HuH-7.5 (cell line): ENCODE results near the gene TRIM42.

Experiments
- DNase-seq: peaks from one replicate; pipeline ENCODE4 v3.0.0; 2011; ENCODE audit warnings: low spot score

The TRIM42 gene

DNA sequence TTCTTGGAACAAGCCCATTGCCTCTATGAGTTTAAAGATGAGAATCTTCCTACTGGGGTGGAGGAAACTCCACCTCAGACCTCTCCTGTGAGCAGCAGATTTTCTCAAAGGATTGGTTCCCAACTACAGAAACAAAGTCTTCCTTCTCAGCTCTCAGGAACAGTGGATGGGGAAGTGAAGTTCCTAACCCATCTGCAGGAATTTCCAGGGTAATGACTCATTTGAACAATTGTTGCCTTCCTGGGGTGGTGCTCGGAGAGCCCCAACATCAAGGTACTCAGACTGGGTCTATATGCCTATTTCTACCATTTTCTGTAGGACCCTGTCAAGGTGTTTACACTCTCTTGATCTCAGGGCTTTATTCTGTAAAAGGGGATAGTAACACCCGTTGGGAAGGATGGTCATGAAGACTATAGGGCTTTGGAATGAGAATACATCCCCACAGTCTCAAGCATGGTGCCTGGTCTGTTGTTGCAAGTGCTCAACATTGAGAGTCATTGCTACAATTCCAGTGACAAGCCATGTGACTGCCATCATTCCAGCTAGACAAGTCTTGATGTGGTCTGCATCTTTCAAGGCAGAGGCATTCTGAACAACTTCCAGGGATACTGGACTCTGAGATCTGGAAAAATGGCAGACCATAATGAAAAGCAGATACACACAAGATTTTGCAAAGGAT is 33.0 kb downstream of the TRIM42 start:
- DNase-seq: no peak

DNA sequence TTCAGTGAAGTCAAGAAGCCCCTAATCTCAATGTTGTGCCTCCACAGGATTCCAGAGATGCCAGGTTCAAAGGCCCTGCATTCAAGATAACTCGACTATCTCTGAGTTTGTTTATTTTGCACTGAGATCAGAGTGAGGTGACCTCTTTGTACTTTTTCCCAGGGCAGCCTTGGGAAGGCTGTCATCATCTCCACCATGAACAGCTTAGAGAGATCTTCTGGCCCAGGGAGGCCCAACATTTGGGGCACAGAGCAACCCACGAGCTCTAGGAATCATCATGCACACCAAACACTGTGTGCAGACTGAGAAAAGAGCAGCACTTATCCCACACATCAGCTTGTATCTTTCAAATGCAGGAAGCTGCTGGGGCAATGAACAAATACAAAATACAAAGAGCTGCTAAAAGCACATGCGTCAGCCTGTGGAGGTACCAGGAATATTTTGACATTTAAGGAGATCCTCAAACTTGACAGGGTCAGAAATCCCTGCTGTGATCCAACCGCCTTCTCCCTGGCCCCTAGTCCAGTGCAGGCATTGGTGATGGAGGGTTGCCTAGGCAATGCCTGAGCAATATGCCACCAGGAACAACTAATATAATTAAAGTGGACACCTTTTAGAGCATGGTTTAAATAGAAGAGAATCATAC is 33.6 kb downstream of the TRIM42 start:
- DNase-seq: no peak

- no peak for DNase-seq
Observed at GRCh38 chr3:140712301-140712700, 34.4 kb downstream of the TRIM42 start.

- DNase-seq: no peak
Observed at GRCh38 chr3:140715035-140715434, 37.2 kb downstream of the TRIM42 start.

DNA sequence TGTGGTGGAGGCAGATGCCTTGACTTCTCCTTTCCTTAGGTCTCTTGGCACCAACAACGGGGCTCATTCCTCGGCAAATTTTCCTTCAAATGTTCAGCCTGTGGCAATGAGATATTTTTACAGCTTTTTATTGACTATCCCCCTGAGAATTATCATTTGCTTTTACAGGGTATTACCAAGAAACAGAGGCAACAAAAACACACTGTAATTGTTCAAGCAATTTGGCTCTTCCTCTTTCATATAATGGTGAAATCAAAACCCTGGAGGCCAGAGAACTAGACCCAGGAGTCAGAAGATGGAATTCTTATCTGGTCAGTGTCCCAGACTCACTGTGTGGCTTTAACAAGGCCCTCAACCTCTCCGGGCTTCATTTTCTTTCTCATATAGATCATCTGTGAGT is 40.1 kb downstream of the TRIM42 start:
- no peak for DNase-seq

GRCh38 chr3:140719841-140720614 is 42.2 kb downstream of the TRIM42 start:
- no peak for DNase-seq

GRCh38 chr3:140723576-140723975 is 45.7 kb downstream of the TRIM42 start:
- DNase-seq: no peak

- no peak for DNase-seq
Observed at GRCh38 chr3:140724856-140725812, 47.3 kb downstream of the TRIM42 start.

GRCh38 chr3:140726066-140726465 is 48.2 kb downstream of the TRIM42 start:
- DNase-seq: no peak

DNA sequence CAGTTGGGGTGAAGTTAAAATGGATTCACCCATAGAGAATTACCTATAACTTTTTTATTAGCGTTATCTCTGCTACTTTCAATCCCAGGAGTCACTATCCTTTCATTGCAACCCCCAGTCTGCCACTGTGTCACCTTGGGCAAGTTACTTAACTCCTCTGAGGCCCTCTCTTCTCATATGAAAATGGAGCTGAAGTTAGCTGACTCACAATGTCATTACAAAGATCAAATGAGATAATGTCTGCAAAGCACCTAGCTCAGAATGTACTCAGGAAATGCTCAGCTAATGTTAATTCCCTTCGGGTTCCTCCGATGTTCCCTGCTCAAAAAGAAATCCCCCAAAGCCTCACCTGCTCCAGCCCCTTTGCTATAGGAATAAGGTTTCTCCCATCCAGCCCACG is 50.0 kb downstream of the TRIM42 start:
- DNase-seq: no peak

- DNase-seq: no peak
Observed at GRCh38 chr3:140731440-140732119, 53.7 kb downstream of the TRIM42 start.

DNA sequence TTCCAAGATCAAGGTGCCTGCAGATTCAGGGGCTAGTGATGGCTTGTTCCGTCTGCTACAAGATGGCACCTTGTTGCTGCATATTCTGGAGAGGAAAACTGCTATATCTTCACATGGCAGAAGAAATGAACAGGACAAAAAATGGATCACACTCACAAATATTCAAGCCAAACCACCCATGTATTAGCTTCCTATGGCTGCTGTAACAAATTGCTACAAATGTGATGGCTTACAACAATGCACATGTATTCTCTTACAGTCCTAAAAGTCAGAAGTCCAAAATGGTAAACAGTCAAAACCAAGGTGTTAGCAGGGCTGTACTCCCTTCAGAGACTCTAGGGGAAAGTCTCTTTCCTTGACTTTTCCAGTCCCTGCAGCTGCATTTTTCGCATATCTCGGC is 55.8 kb downstream of the TRIM42 start:
- DNase-seq: no peak

GRCh38 chr3:140736863-140737460 is 59.1 kb downstream of the TRIM42 start:
- peak; percentile 13 for DNase-seq

DNA sequence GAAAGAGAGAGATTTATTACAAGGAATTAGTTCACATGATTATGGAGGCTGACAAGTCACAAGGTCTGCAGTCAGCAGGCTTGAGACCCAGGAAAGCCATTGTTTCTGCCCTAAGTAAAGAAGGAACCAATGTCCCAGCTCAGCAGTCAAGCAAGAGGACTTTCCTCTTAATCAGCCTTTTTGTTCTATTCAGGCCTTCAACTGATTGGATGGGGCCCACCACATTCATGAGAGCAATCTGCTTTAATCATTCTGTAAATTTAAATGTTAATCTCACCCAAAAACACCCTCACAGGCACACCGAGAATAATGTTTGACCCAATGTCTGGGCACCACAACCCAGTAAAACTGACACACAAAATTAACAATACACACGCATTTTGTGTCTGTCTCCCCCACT is 64.3 kb downstream of the TRIM42 start:
- DNase-seq: no peak

- no peak for DNase-seq
Observed at GRCh38 chr3:140748171-140748570, 70.3 kb downstream of the TRIM42 start.

DNA sequence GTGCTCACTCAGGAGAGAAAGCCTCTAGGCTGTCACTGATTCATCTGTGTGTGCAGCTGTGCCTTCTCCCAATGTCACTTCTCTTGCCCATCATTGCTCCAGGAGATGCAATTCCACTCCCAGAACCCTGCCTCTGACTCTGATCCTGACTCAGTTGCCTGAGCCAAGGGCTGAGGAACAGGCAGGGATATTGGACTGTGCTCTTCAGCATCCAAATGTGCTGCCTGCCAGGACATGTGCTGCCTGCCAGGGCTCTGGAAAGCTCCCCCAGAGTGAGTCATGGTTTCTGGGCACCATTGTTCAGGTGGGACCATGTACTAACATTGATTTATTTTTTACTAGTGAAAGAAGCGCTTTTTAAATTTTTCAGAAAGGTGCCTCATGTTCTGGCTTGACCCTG is 71.0 kb downstream of the TRIM42 start:
- no peak for DNase-seq
